Stimulated activated CD4-positive, alpha-beta T cell treated with anti-CD3 and anti-CD28 coated beads, Interleukin-15, amount 100 ng/mL, for 48 hours (primary cell): ENCODE data around the gene SORCS3.

Experiments used
- DNase-seq, 2 donors: peaks; one replicate each; pipeline ENCODE4 v3.0.0-alpha.2; 2020; ENCODE audit warnings: low read depth in 2 of 2

The SORCS3 gene

DNA sequence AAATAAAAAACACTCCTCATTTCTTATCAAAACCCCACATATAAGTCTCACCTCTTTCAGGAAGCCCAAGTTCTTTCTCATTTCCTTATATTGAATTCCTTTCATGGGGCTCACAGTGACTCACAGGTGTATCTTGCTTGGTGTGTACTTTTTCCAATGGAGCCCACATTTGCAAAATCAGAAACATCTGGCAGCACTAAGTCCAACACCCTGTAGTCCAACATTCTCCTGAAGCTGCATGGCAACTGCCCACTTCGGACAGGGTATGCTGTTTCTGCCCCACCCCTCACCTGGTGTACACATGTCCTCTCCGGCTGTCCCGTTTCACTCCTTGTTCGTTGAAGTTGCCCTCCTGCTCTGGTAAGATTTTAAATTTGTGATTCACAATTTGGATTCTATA lies 544.1 kb downstream of the SORCS3 start:
- DNase-seq, result no peak

DNA sequence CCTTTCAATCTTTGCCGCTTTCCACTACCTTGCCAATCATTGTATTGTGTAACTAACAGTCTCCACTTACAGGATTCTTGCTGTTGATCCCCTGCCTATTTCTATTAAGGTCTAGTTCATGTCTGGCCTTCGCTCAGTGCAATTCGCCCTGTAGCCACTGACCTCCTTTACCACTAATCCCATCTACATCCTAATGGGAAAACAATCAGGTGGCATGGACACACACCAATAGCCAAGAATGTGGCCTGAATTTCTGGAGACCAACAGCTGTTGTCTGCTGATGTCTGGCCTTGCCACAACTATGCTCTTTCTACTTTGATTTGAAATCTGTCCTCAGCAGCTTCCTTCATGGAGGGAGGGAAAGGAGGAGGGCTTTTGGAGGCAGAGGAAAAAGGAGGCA lies 546.2 kb downstream of the SORCS3 start:
- no peak for DNase-seq

DNA sequence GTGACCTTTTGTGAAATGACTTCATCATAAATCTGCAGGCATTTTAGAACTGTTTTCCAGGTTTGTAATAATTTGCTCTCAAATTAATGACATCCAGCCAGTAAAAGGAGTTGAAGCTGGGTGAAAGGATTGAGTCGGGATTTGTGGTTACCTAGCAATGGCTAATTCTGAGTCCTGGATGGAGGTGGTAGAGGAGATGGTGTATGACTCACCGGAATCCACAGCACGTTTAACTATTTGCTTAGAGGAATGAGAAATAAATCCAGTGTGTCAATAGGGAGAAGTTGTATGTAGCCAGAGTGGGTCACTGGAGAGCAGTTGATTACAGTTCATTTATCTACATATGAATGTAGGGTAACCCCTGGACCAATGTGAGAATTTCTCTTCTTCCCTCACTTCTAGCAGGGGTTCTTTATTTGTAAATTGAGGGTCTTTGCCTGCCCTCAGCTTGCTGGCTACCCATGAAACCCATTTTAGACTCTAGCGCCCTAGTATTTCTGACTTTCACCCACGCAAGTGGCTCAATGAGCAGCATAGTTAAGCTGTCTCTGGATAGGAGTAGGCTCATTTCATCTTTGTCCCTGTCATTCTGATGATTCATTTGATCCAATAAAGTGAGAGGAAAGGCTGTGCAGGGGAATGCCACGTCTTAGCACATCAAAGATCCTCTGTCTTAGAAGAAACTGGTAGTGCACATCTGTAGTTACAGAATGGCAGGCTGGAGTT lies 547.8 kb downstream of the SORCS3 start:
- no peak for DNase-seq

DNA sequence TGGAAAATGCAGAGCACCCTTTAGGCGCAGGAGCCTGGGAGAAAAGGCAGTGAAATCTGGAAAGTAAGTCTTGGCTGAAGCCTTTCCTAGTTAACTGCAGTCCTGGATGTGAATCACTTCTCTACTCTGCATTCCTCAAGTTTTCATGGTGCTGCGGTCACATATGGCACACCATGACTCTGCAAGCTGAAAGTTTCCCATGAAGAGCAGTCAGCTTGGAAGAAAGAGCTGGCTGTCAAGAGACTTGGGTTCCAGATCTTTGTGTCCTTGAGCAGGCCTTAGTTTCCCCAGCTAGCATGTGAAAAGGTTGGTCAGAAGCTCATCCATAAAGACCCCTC lies 548.3 kb downstream of the SORCS3 start:
- DNase-seq, result no peak

DNA sequence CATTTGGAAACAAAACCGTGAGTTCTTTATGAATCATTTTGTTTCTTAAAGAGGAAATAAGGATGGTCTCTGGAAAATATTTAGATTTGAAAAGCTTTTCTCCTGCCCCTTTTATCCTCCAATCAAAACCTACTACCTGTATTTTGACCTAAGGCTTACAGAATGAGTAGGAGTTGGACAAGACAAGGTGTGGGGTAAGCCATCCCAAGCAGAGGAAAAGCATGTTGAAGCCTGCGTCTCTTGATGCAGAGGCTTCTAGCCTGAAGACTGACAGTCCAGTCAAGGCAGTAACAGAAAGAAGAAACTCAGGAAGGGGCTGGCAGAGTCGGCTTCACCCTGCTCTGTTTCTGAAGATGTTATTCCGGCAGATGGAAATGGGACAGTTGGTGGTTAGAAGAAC lies 551.1 kb downstream of the SORCS3 start:
- no peak for DNase-seq

DNA sequence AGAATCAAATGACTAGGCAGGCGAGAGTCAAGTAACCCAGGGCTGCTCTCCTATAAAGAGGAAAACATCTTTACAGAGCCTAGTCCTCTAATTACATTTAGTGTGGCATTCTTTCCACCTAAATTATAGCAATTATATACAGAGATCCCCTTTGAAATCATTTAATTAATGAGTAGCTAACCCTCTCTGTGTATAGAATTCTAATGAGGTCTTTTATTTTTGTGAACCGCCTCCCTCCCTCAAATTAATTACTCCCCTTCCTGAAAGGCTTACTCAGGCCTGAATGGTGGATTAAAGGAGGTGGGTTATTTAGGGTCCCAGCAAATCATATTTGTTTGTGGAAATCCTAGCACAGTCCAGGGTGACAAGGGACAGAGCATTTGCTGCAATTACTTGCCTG lies 551.8 kb downstream of the SORCS3 start:
- DNase-seq, result no peak

DNA sequence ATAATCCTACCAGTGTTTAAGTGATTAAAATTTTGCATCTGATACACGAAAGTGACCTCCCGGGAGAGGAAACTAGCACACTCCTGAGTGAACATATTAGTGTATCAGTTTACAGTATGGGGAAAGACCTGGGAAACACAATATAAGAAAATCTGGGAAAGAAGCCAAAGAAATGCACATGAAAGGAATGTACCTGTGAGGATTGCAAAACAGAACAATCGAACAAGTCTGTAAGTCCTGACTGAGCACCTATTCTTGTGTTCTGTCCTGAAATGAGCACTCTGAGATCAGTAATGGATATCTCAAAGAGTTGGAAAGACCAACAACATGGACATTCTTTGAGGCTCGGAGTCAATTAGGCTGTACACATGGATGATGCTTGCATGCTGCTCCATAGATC lies 554.7 kb downstream of the SORCS3 start:
- no peak for DNase-seq

DNA sequence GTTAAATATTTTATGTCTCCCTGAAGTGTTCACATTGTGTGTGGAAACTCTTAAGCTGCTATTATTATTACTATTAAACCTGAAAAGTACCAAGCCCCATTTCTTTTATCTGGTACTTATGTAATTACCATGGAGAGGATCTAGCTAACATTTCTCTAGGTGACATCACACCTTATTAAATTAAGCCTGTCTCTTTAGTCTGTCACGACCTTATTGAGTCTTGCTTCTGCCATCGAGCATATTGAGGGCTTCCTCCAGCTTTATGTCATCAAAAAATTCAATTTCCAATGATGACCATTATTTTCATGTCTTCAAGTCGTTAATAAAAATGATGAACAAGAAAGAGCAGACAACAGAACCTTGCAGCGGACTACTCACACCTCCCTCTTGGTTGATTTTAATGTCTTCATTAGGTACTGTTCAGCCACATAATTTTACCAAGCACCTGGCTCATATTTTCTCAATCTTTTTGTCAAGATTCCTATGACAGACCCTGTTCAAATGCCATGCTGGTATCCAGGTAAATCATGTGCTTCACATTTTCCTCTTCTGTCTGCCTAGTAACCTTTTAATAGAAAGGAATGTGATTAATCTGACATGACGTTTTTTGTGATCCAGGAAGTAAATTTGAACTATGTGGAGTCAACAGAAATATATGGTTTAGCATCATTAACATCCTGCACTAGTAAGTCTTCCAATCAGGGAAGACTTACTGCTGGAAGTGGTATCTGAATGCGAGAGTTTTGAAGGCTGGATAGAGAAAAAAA lies 556.7 kb downstream of the SORCS3 start:
- DNase-seq, result no peak

DNA sequence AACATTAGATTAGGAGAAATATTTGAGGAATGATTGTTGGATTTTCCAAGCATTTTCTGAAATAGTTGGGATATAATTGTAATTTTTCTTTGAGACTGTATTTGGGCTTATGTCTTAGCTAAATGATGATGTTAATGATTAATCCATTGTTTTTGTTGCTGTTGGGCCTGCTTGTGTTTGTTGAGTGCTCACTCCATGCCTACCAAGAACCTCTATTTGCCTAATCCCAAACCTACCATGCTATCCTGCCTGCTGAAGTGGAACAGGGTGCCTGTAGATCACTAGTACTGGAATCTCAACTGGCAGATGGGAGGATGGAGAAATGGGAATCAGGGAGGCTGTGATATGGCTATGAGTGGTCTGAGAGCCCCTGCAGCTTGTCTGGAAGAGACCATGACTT lies 565.5 kb downstream of the SORCS3 start:
- DNase-seq, result no peak

DNA sequence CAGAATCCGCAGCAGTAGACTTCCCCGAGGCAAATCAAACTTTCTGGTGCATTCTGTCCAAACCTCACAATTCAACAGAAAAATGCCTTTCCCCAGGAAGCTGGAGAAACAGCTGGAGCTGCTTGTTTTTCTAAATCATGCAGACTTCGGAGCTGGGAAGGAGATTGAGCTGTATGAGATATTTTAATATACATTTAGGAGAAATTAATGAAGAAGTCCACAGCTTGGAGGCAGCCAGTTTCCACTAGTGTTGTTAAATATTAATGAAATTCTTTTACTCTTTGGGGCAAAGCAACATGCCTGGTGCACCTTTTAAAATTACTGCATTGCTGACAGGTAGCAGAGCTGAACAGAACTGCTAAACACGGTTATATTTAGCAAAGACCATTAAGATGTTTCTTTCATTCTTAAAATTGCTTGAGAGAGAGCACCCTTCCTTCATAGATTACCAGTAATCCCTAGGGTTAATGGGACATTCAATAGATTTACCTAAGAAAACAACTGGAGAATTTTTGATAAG lies 566.4 kb downstream of the SORCS3 start:
- DNase-seq, result no peak

DNA sequence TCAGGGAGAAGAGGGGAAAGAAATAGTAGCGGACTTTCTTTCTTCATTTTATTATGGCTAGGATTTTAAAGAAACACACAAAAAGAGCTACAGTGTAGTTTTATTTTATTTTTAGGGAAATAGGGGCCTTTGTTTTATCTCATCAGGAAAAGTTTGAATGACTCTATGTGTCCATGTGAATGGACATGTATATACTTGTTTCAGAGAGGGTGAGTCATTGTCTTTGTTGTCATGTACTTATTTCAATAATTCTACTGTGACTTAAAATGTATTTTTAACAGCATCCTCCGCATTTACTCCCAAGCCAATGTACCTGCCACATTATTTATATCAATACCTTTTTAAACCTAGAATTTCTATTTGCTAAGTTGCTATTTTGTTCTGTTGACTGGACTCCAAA lies 569.5 kb downstream of the SORCS3 start:
- DNase-seq, result no peak

DNA sequence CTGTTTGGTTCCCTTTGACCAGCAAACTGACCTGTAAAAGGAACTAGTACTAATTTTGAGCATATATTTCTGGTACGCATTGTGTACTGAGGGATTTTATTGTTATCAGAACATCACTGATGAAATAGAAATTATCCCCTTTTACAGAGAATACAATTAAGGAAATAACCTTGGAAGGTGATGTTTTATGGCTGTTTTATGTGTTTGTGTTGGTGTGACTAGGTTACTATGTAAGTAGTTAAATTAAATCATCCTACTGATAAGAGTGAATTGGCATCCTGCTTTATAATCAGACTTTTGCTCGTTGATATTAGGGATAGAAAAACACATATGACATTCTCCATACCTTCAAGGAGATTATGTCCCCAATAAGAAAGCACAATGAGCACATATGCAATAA lies 596.6 kb downstream of the SORCS3 start:
- no peak for DNase-seq

DNA sequence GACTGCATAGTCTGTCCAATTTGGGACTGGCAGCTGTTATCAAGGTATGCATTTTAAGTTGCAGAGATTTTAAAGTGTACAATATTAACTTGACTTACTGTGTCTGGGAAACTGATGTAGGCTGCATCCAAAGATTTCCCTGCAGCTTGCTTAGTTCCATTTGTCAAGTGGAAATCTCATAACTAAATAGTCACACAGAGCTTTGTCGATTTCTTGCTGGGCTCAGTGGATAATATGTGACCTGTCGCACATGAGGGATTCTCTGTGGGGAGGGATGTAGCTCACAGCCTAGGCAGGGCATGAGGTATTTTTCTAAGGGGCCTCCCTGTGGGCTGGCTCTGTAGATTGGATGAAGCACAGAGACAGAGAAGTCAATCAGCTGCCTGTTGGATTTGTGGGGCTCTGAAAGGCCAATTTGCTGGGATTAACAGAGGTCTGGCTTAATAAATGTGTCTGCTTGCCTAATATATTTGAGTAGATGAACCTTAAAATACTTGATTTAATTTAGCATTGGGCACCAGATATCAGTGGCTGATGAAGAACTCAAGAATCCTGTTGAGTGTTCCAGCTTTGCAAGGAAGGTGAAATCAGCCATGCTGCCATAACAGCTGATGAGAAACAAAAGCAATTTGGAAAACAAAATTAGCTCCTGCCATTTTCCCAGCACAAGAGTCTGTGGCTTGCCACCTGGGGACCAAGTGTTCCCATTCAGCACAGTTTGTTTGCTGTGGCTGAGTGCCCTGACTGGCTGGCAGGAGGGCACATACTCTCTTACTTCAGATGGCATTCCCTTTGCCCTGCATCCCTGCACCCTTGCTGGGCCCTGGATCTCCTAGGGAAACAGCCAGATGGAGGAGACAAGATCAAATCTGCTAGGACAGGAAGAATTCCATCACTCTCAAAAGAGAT lies 598.5 kb downstream of the SORCS3 start:
- no peak for DNase-seq

DNA sequence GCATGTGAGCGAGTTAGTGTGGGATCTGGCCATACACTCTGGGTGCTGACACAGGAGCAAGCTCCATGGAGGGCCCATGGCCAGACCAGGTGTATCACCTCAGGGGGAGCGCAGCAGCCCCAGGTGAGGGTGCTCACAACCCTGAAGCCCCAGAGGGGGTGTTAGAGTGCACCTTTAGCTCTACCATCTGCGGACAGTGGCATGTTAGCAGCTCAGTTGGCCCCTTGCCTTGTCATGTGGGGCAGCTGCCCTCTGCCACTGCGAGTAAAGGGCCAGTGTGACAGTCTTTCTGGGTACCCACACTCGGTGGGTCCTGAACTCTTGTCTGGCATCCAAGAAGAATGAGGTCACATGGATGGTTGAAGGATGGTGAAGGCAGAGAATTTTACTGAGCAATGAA lies 600.2 kb downstream of the SORCS3 start:
- DNase-seq, result no peak

DNA sequence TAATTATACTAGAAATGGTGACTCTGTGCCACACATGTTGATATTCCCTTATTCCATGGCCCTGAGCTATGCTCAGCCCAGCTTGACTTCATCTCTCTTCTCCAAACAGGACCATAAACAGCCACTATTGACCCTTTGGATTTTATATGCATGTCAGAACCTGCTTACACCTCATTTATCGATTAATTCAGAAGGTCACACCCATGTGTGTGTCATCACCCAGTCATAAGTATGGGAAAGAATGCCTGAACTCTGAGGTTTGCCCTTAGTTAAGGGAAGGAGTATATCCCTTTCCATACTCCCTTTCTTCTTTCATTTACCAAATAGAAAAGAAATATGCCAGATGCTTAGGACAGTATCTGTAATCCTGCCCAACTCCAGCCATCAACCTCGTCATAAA lies 602.3 kb downstream of the SORCS3 start:
- no peak for DNase-seq

DNA sequence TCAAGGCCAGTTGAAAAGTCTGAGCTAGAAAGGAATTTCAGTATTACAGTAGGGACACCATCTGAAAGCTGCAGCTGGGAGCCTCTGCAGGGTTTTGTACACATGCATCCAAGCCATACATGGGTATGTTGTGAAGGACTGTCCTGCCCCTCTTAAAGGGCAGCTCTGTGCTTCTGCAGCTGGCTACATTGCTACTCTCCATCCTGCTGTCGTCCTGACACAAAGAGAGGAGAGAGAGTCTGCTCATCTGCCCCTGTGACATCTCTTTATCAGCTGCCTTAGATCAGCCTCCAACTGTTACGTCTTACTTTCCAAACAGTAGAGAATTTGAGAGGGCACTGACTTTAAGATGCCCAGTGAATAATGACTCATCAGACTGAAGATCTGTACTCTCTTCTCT lies 602.7 kb downstream of the SORCS3 start:
- no peak for DNase-seq

DNA sequence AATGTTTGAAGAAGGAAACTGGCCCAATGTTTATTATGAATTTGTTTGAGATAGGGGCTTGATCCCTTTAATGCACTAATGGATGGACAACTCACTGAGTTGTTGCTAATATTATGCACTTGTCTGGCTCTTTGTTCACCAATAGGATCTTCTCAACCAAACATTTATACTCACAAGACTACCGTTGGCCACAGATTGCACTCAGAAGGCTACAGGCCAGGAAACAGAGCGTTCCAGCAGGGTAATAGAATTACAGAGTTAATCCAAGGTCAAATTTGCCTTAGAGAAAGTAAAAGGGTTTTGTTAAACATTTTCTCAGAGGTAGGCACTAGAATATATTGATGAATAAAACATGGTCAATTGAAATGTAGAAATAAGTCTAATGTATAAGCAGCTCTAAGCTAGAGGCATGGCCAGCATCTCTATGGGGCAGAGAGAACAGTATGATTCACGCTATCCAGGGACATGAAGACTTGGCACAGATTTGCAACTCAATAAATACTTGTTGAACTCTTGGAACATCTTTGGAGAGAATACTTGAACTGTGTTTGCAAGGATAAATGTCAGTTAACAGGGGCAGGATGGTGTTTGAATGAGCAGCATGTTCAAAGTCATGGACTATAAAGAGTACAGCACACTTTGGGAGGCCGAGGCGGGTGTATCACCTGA lies 606.9 kb downstream of the SORCS3 start:
- no peak for DNase-seq

DNA sequence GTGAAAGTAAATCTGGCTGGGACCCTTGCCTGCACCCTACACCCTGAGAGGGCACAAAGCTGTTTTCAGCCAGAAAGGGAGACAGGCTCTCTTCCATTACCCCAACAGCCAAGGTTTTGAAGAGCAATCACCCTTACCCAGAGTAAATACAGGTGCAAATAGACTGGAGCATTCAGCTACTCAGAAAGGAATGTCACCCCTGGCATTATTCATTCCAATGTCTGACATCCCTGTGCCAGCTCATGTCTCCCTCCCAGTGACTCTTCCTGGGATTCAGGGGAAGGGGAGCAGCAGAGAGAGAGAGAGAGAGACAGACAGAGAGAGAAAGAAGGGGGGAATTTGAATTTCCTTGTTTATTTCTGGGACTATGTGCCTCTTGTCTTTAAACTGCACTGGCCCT lies 611.8 kb downstream of the SORCS3 start:
- no peak for DNase-seq

DNA sequence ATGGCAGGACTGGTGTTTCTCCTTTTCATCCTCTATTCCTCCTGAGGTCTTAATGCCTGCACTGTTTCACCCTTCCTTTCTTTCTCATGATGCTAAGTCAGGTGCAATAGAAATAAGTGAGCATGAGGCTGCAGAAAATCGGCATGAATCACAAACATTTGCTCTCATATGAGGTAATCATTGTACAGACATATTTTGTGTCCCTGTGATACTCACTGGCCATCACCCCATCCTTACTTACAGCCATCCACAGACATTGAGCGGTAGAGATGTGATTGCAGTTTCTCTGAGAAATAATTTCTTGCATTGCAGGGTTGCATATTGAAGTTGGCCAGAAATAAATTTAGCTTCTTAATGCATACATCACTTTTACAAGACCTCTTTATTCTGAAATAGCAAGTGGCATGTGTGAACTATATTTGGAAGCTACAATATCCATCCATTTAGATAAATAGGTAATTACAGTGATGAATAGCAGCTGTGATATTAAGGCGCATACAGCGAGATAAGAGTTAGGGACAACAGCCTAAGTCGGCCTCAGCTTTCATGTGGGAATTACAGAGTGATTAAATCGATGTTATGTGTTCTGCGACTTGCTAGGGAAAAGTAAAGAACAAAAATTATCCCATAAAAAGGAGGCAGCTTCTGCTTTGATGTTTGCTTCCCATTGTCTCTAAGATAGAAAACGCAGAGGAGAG lies 612.6 kb downstream of the SORCS3 start:
- DNase-seq, result no peak

DNA sequence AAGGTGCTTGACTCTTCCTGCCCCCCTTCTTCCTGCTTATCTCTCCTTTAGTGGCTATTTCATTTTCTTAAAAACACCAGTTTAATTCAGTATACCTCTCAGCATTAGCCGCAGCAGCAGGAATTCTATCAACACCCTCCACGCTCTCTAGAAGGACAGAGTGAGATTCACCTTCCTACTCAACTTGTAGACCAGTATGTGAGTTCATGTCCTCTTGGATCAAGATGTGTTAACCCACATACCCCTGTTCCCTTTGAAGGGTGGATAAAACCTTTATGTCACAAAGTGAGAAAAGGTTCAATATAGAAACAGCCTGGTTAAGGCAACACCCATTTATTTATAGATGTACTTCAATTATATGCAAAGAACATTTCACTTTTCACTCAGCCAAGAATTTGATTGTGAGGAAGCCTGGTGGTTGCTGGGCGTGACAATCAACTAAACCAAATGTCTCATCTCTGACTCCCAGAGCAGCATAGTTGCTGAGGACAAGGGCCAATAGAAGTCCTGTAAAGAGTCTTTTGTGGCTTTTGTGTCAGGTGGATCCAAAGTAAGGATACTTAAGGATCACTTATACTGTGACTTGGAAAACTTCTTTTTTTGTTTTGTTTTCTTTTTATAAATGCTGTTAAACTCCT lies 617.1 kb downstream of the SORCS3 start:
- no peak for DNase-seq

DNA sequence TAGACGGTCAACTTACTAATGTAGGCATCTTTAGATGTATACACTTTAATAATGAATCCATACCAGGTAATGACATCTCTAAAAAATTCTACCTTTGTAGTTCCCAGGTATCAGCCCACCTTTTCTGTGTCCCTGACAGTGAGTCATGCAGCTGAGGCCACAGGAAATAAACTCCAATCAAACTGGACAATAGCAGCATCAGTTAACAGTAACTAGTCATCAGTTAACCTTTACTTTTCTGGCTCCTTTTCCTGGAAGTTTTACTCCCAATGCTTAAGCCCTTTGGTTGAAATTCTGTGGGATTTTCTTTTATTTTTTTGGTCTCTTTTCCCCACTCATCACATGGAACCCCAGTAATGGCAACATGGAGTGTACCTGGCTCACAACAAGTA lies 617.6 kb downstream of the SORCS3 start:
- no peak for DNase-seq
